H9 (cell line): ENCODE data around the gene PHKA1. TPM values are rescaled to one million over a fixed set of nuclear protein-coding genes. Genes with fewer than 3 reads are reported as not detected.

Experiments
- DNase-seq: peaks from one replicate; pipeline ENCODE4 v3.0.0-alpha.2; 2017
- H2AFZ ChIP-seq: one replicate; pipeline ENCODE4 v1.6.1; 2013; ENCODE audit warnings: mild to moderate bottlenecking, low read length, control low read depth, moderate library complexity
- H2AK5ac ChIP-seq: 2 replicates; pipeline ENCODE4 v1.6.1; 2013; ENCODE audit warnings: low read length, control low read depth, mixed read lengths; ENCODE audit not compliant: insufficient read length
- H2BK120ac ChIP-seq: one replicate; pipeline ENCODE4 v1.6.1; 2013; ENCODE audit warnings: low read depth, mild to moderate bottlenecking, low read length, control low read depth, inconsistent platforms; ENCODE audit not compliant: poor library complexity, severe bottlenecking
- H2BK12ac ChIP-seq: 2 replicates; pipeline ENCODE4 v1.6.1; 2013; ENCODE audit warnings: low read length, control low read depth, mixed read lengths, low read depth; ENCODE audit not compliant: insufficient read length
- H2BK15ac ChIP-seq: 2 replicates; pipeline ENCODE4 v1.6.1; 2013; ENCODE audit warnings: low read depth, low read length, control low read depth
- H2BK20ac ChIP-seq: one replicate; pipeline ENCODE4 v1.6.1; 2013; ENCODE audit warnings: low read depth, mild to moderate bottlenecking, low read length, control low read depth, inconsistent platforms; ENCODE audit not compliant: poor library complexity, severe bottlenecking
- H2BK5ac ChIP-seq: 2 replicates; pipeline ENCODE4 v1.6.1; 2013; ENCODE audit warnings: low read length, control low read depth, mixed read lengths; ENCODE audit not compliant: insufficient read length
- H3K14ac ChIP-seq: 2 replicates; pipeline ENCODE4 v1.6.1; 2013; ENCODE audit warnings: low read length, control low read depth; ENCODE audit not compliant: insufficient read depth
- H3K18ac ChIP-seq: 2 replicates; pipeline ENCODE4 v1.6.1; 2013; ENCODE audit warnings: low read depth, mild to moderate bottlenecking, mixed read lengths, low read length, control low read depth; ENCODE audit not compliant: insufficient read length
- H3K23ac ChIP-seq: 2 replicates; pipeline ENCODE4 v1.6.1; 2013; ENCODE audit warnings: low read length, control low read depth, mixed read lengths, low read depth; ENCODE audit not compliant: insufficient read length
- H3K23me2 ChIP-seq: 2 replicates; pipeline ENCODE4 v1.6.1; 2013; ENCODE audit warnings: low read depth, mild to moderate bottlenecking, mixed read lengths, low read length, control low read depth; ENCODE audit not compliant: insufficient read length, poor library complexity, severe bottlenecking
- H3K27ac ChIP-seq: 2 replicates; pipeline ENCODE4 v1.5.1; 2013; ENCODE audit warnings: low read length, control low read depth, mixed read lengths, low read depth; ENCODE audit not compliant: insufficient read length
- H3K27me3 ChIP-seq: 2 replicates; pipeline ENCODE4 v1.6.1; 2013; ENCODE audit warnings: low read length, control low read depth, inconsistent platforms; ENCODE audit not compliant: insufficient read depth
- H3K4ac ChIP-seq: 2 replicates; pipeline ENCODE4 v1.6.1; 2013; ENCODE audit warnings: low read depth, mild to moderate bottlenecking, control low read depth, inconsistent platforms, low read length, moderate library complexity
- H3K4me1 ChIP-seq: 2 replicates; pipeline ENCODE4 v1.6.1; 2013; ENCODE audit warnings: low read length, control low read depth, inconsistent platforms; ENCODE audit not compliant: insufficient read depth
- H3K4me2 ChIP-seq: 2 replicates; pipeline ENCODE4 v1.6.1; 2013; ENCODE audit warnings: low read length, control low read depth, mixed read lengths; ENCODE audit not compliant: insufficient read length, insufficient read depth
- H3K56ac ChIP-seq: 2 replicates; pipeline ENCODE4 v1.6.1; 2013; ENCODE audit warnings: low read depth, mild to moderate bottlenecking, mixed read lengths, low read length, control low read depth; ENCODE audit not compliant: insufficient read length
- H3K79me1 ChIP-seq: 2 replicates; pipeline ENCODE4 v1.6.1; 2013; ENCODE audit warnings: low read depth, mild to moderate bottlenecking, moderate library complexity, low read length, control low read depth, inconsistent platforms; ENCODE audit not compliant: insufficient read depth, poor library complexity, severe bottlenecking
- H3K79me2 ChIP-seq: 2 replicates; pipeline ENCODE4 v1.6.1; 2013; ENCODE audit warnings: low read length, control low read depth, inconsistent platforms; ENCODE audit not compliant: insufficient read depth
- H3K9ac ChIP-seq: 2 replicates; pipeline ENCODE4 v1.6.1; 2013; ENCODE audit warnings: low read length, control low read depth, mixed read lengths; ENCODE audit not compliant: insufficient read length; ENCODE audit errors: extremely low read depth
- H3K9me3 ChIP-seq: one replicate; pipeline ENCODE4 v1.6.1; 2013; ENCODE audit warnings: low read depth, low read length, inconsistent platforms; ENCODE audit not compliant: control insufficient read depth
- H3T11ph ChIP-seq: one replicate; pipeline ENCODE4 v1.6.1; 2013; ENCODE audit warnings: mild to moderate bottlenecking, low read length, control low read depth, inconsistent platforms
- H4K20me1 ChIP-seq: one replicate; pipeline ENCODE4 v1.6.1; 2013; ENCODE audit not compliant: control insufficient read depth, insufficient read length, insufficient read depth
- H4K5ac ChIP-seq: 2 replicates; pipeline ENCODE4 v1.6.1; 2013; ENCODE audit warnings: low read depth, mild to moderate bottlenecking, mixed read lengths, low read length, control low read depth; ENCODE audit not compliant: insufficient read length
- H4K8ac ChIP-seq: replicated peaks from 2 replicates; pipeline ENCODE4 v1.6.1; 2013; ENCODE audit warnings: low read length, control low read depth, mixed read lengths, low read depth; ENCODE audit not compliant: insufficient read length
- H4K91ac ChIP-seq: 2 replicates; pipeline ENCODE4 v1.6.1; 2013; ENCODE audit warnings: low read depth, mild to moderate bottlenecking, moderate library complexity, mixed read lengths, low read length, control low read depth; ENCODE audit not compliant: insufficient read length
- H3K27ac Mint-ChIP-seq, 3 experiments: 2 replicates in 2 of 3; 3 replicates in 1 of 3; pipeline ENCODE4 v1.8.0; 2020 to 2021; ENCODE audit warnings: mixed read lengths in 3 of 3, mild to moderate bottlenecking in 1 of 3, moderate library complexity in 1 of 3
- H3K27me3 Mint-ChIP-seq: 2 replicates; pipeline ENCODE4 v1.8.0; 2021; ENCODE audit warnings: low read depth, mild to moderate bottlenecking, moderate library complexity, mixed read lengths
- H3K36me3 Mint-ChIP-seq, 3 experiments: 2 replicates in 2 of 3; 3 replicates in 1 of 3; pipeline ENCODE4 v1.8.0; 2020 to 2021; ENCODE audit warnings: low read depth in 3 of 3, mixed read lengths in 3 of 3; ENCODE audit not compliant: insufficient read depth in 1 of 3
- H3K4me1 Mint-ChIP-seq, 2 experiments: 2 replicates each; pipeline ENCODE4 v1.8.0; 2020; ENCODE audit warnings: mixed read lengths in 2 of 2
- H3K4me3 Mint-ChIP-seq, 2 experiments: 2 replicates in 1 of 2; 3 replicates in 1 of 2; pipeline ENCODE4 v1.8.0; 2020 to 2021; ENCODE audit warnings: mild to moderate bottlenecking in 2 of 2, mixed read lengths in 2 of 2, moderate library complexity in 1 of 2
- H3K9me3 Mint-ChIP-seq, 2 experiments: 2 replicates in 1 of 2; 3 replicates in 1 of 2; pipeline ENCODE4 v1.8.0; 2020; ENCODE audit warnings: mild to moderate bottlenecking in 2 of 2, mixed read lengths in 2 of 2, moderate library complexity in 1 of 2
- total RNA-seq: library from RNA; stranded (reverse); gene quantifications from 2 replicates; pipeline ENCODE4 v1.2.1, GENCODE V29; 2021
- TF ChIP-seq, protein P1 (sequence below): fragments of 200-600 bp; sonication (generic); conservative IDR thresholded peaks from 3 replicates; pipeline ENCODE4 v1.8.0; 2021; ENCODE audit warnings: antibody characterized with exemption, mild to moderate bottlenecking

Gene PHKA1
- total RNA-seq, 1 experiment from 2014 or later = 6.6 TPM

- Mint-ChIP-seq H3K27me3 (no peaks in the 10 kb centered on the region), H3K4me3 (no peak overlapping the region), H3K9me3 (peaks cover 58 to 62% of the 10 kb centered on the region in 2 experiments), H3K36me3 (peaks cover 0 to 8% (median 2%) of the 10 kb centered on the region in 3 experiments; a peak in 5 of 7 replicates), H3K4me1 (no peaks in the 10 kb centered on the region), H3K27ac (no peak overlapping the region)
- H4K5ac ChIP-seq = no peak overlapping the region
- H4K20me1 ChIP-seq = no peaks in the 10 kb centered on the region
- H3T11ph ChIP-seq = no peak overlapping the region
- no peak overlapping the region for H2BK20ac ChIP-seq
- no peak overlapping the region for H3K18ac ChIP-seq
- no peaks in the 10 kb centered on the region for H3K23me2 ChIP-seq
- H3K4me1 ChIP-seq = no peaks in the 10 kb centered on the region
- no peak overlapping the region for H2BK15ac ChIP-seq
- no peak overlapping the region for H2BK12ac ChIP-seq
- no peak overlapping the region for H2AFZ ChIP-seq
- no peaks in the 10 kb centered on the region for H3K27me3 ChIP-seq
- H3K79me1 ChIP-seq = no peaks in the 10 kb centered on the region
- no peak for DNase-seq
- peaks cover 15% of the 10 kb centered on the region for H3K9me3 ChIP-seq
- no peak overlapping the region for H4K8ac ChIP-seq
- no peak overlapping the region for H4K91ac ChIP-seq
- no peak overlapping the region for H2AK5ac ChIP-seq
- TF ChIP-seq, protein P1, sequence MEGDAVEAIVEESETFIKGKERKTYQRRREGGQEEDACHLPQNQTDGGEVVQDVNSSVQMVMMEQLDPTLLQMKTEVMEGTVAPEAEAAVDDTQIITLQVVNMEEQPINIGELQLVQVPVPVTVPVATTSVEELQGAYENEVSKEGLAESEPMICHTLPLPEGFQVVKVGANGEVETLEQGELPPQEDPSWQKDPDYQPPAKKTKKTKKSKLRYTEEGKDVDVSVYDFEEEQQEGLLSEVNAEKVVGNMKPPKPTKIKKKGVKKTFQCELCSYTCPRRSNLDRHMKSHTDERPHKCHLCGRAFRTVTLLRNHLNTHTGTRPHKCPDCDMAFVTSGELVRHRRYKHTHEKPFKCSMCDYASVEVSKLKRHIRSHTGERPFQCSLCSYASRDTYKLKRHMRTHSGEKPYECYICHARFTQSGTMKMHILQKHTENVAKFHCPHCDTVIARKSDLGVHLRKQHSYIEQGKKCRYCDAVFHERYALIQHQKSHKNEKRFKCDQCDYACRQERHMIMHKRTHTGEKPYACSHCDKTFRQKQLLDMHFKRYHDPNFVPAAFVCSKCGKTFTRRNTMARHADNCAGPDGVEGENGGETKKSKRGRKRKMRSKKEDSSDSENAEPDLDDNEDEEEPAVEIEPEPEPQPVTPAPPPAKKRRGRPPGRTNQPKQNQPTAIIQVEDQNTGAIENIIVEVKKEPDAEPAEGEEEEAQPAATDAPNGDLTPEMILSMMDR = no peak
- H2BK5ac ChIP-seq = no peak overlapping the region
- H3K56ac ChIP-seq = no peak overlapping the region
- H3K9ac ChIP-seq = no peak overlapping the region
- H3K4me2 ChIP-seq = no peak overlapping the region
- H3K79me2 ChIP-seq = no peaks in the 10 kb centered on the region
- no peak overlapping the region for H3K4ac ChIP-seq
- H3K27ac ChIP-seq = no peak overlapping the region
- no peak overlapping the region for H3K14ac ChIP-seq
- H2BK120ac ChIP-seq = no peak overlapping the region
- no peak overlapping the region for H3K23ac ChIP-seq
These were observed 89.9 kb downstream of the PHKA1 start for GRCh38 chrX:72624194-72624593.
